Endothelial cell of umbilical vein (primary cell): ENCODE results near the gene C5orf47. TPM values are rescaled to one million over a fixed set of nuclear protein-coding genes. Genes with fewer than 3 reads are reported as not detected.
A peak's percentile ranks its signal among the peaks of the same experiment; 100 is the strongest.

Experiments
- BruUV-seq: library from RNA; stranded (reverse); fragments of 400-500 nt; replicated peaks from 2 replicates; lab custom pipeline; 2021; lab: Mats Ljungman, UMichigan
- CTCF ChIA-PET: fragments of 300-600, 350-600 bp; sonication (Branson Sonifier 250); formaldehyde crosslinking; loops from one replicate; lab custom pipeline; 2021; ENCODE audit warnings: antibody characterized with exemption, inconsistent platforms; lab: Charles Lee
- POLR2A ChIA-PET: fragments of 300-600, 350-600 bp; sonication (Branson Sonifier 250); formaldehyde crosslinking; loops from one replicate; lab custom pipeline; 2021; ENCODE audit warnings: antibody characterized with exemption, inconsistent platforms; lab: Charles Lee
- DNase-seq: peaks from one replicate; pipeline ENCODE4 v3.0.0-alpha.2; 2011; ENCODE audit warnings: low read depth, low spot score
- FAIRE-seq: peaks from 2 replicates; lab custom pipeline; 2011; peaks lifted over from hg19 to GRCh38; lab: Jason Lieb, UNC
- H2AFZ ChIP-seq: 2 replicates; pipeline ENCODE4 v1.6.0; 2012; ENCODE audit warnings: low read depth, low read length, control low read depth, inconsistent platforms
- H3K27ac ChIP-seq: 2 replicates; pipeline ENCODE4 v1.5.1; 2011; ENCODE audit warnings: low read depth, mild to moderate bottlenecking, control low read depth, low read length, moderate library complexity; ENCODE audit not compliant: insufficient read depth
- H3K27me3 ChIP-seq, 2 experiments: 2 replicates each; pipeline versions ENCODE4 v1.6.0 to v1.6.1; 2011; ENCODE audit warnings: low read length in 2 of 2, mixed read lengths in 1 of 2; ENCODE audit not compliant: control insufficient read depth in 2 of 2, insufficient read depth in 2 of 2
- H3K36me3 ChIP-seq, 2 experiments: 2 replicates in 1 of 2; 3 replicates in 1 of 2; pipeline ENCODE4 v1.5.1; 2011; ENCODE audit warnings: low read length in 2 of 2, mild to moderate bottlenecking in 1 of 2, moderate library complexity in 1 of 2; ENCODE audit not compliant: control insufficient read depth in 2 of 2, insufficient read depth in 2 of 2; ENCODE audit errors: extremely low read depth in 1 of 2
- H3K4me1 ChIP-seq: 3 replicates; pipeline ENCODE4 v1.5.1; 2011; ENCODE audit warnings: mild to moderate bottlenecking, low read length; ENCODE audit not compliant: control insufficient read depth, insufficient read depth; ENCODE audit errors: extremely low read depth
- H3K4me2 ChIP-seq: 2 replicates; pipeline ENCODE4 v1.6.1; 2011; ENCODE audit warnings: low read length, control low read depth, mixed read lengths; ENCODE audit not compliant: insufficient read depth
- H3K4me3 ChIP-seq, 3 experiments: fragments of 200-600 bp in 1 of 3; sonication (generic), shearing (Covaris generic) in 1 of 3; replicated peaks in 1 of 3; 2 replicates each; pipeline ENCODE4 v1.5.1; 2011 to 2016; ENCODE audit warnings: control low read depth in 3 of 3, low read length in 3 of 3, mild to moderate bottlenecking in 2 of 3, inconsistent platforms in 1 of 3, low read depth in 1 of 3, moderate library complexity in 1 of 3; ENCODE audit not compliant: insufficient read depth in 1 of 3
- H3K79me2 ChIP-seq: 2 replicates; pipeline ENCODE4 v1.6.0; 2012; ENCODE audit warnings: low read length, inconsistent platforms; ENCODE audit not compliant: control insufficient read depth, insufficient read depth
- H3K9ac ChIP-seq: replicated peaks from 2 replicates; pipeline ENCODE3; 2011; ENCODE audit warnings: low read length, control low read depth; ENCODE audit not compliant: insufficient read depth; ENCODE audit errors: extremely low read depth
- H3K9me1 ChIP-seq: replicated peaks from 3 replicates; pipeline ENCODE4 v1.6.0; 2011; ENCODE audit warnings: mild to moderate bottlenecking, low read length; ENCODE audit not compliant: control insufficient read depth, insufficient read depth; ENCODE audit errors: extremely low read depth
- H3K9me3 ChIP-seq: replicated peaks from 2 replicates; pipeline ENCODE4 v1.5.1; 2012; ENCODE audit warnings: low read length, inconsistent platforms; ENCODE audit not compliant: control insufficient read depth, insufficient read depth
- H4K20me1 ChIP-seq: replicated peaks from 2 replicates; pipeline ENCODE3; 2011; ENCODE audit warnings: mild to moderate bottlenecking, low read length; ENCODE audit not compliant: control insufficient read depth, insufficient read depth; ENCODE audit errors: extremely low read depth
- FOS ChIP-seq: IDR thresholded peaks from 2 replicates; pipeline ENCODE4 v1.6.1; 2011; ENCODE audit warnings: mild to moderate bottlenecking, low read length, moderate library complexity, borderline replicate concordance; ENCODE audit not compliant: insufficient read depth
- GATA2 ChIP-seq: IDR thresholded peaks from 2 replicates; pipeline ENCODE4 v1.7.0; 2011; ENCODE audit warnings: low read depth, mild to moderate bottlenecking, moderate library complexity, mixed read lengths, low read length; ENCODE audit not compliant: insufficient read length, insufficient read depth
- JUN ChIP-seq: IDR thresholded peaks from 2 replicates; pipeline ENCODE4 v1.6.1; 2011; ENCODE audit warnings: borderline replicate concordance, low read depth; ENCODE audit not compliant: insufficient read length, insufficient read depth
- MYC ChIP-seq: IDR thresholded peaks from one replicate; pipeline ENCODE4 v1.6.1; 2011; ENCODE audit warnings: mild to moderate bottlenecking, low read depth, low read length
- POLR2AphosphoS5 ChIP-seq: IDR thresholded peaks from 2 replicates; pipeline ENCODE4 v1.6.1; 2012; ENCODE audit warnings: low read depth, mild to moderate bottlenecking, control low read depth, low read length, moderate library complexity; ENCODE audit not compliant: insufficient read depth
- dilution Hi-C: fragments of 300-500 bp; cut with MboI; formaldehyde crosslinking; loops from one replicate; pipeline ENCODE4 v1.15.0; 2019; ENCODE audit warnings: low sequenced_read_pairs; ENCODE audit not compliant: extremely low pct_ligation_motif_present
- intact Hi-C: fragments of 100-400 bp; cut with micrococcal nuclease; formaldehyde crosslinking; loops from one replicate; pipeline ENCODE4 v1.10.0; 2022
- polyA plus RNA-seq, 4 experiments: library from polyadenylated mRNA; depleted of rRNA in 3 of 4; stranded (reverse) in 3 of 4; unstranded in 1 of 4; fragments of >200 nt; gene quantifications; 2 replicates each; pipeline versions ENCODE4 v1.2.1 to v1.2.3, GENCODE V29; 2011 to 2012; ENCODE audit warnings: missing spikeins in 1 of 4
- total RNA-seq: library from RNA; stranded (reverse); gene quantifications from 2 replicates; pipeline ENCODE4 v1.2.3, GENCODE V29; 2021
- TF ChIP-seq, protein P1 (sequence below), 2 donors: IDR thresholded peaks; 1 replicate in 1 of 2; 2 replicates in 1 of 2; pipeline ENCODE4 v1.5.1; 2011; ENCODE audit warnings: low read length in 2 of 2, mild to moderate bottlenecking in 2 of 2, moderate library complexity in 2 of 2, control low read depth in 1 of 2, inconsistent platforms in 1 of 2, low read depth in 1 of 2; ENCODE audit not compliant: insufficient read depth in 1 of 2; ENCODE audit errors: extremely low read depth in 1 of 2
- TF ChIP-seq, protein P2 (sequence below): IDR thresholded peaks from 2 replicates; pipeline ENCODE4 v1.6.1; 2011; ENCODE audit not compliant: insufficient read depth, insufficient read length

Gene C5orf47
- total and polyA plus RNA-seq, 2 donors (not counting 3 experiments of a cell fraction or from before 2014, with no cell fraction given) = not detected

DNA sequence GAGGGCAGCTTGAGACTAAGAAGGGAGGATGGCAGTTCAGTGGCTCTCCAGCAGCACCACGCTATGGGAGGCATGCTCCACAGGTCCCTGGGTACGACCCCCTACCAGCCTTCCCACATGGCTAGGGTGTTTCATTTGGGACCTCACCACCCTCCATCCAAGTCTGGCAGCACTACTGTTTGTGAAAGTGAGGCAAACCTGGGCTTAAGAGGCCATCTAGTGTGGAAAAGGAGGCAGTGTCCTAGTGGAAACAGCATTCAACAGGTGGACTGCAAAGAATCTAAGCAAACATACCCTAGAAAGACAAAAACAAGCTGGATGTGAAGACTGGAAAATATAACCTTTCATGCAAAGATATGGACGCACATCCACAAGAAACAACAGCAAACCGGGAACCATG is 4.8 kb upstream of the C5orf47 start:
- no TSS peak for BruUV-seq
- Histone ChIP-seq H2AFZ (no peak overlapping the region), H3K79me2 (no peaks in the 10 kb centered on the region), H3K36me3 (no peaks in the 10 kb centered on the region), H3K27me3 (peaks cover 0 to 4% of the 10 kb centered on the region in 2 experiments), H3K4me2 (no peak overlapping the region), H3K9ac (no peak overlapping the region), H3K27ac (no peak overlapping the region), H4K20me1 (no peaks in the 10 kb centered on the region), H3K9me1 (no peaks in the 10 kb centered on the region), H3K4me1 (no peaks in the 10 kb centered on the region), H3K9me3 (no peaks in the 10 kb centered on the region), H3K4me3 (no peak overlapping the region)
- ChIA-PET POLR2A (no interaction called here), CTCF (interaction anchor here (2.4 to 3.4 kb wide), 3 partner anchors 11 to 402 kb away, joined by 8 to 12 read pairs (median 10); partner anchors contain the start of gene BOD1)
- intact Hi-C loops (no loop called here), dilution Hi-C loops (no loop called here)
- no peak for TF ChIP-seq FOS
- TF ChIP-seq JUN = no peak
- TF ChIP-seq, protein P1, sequence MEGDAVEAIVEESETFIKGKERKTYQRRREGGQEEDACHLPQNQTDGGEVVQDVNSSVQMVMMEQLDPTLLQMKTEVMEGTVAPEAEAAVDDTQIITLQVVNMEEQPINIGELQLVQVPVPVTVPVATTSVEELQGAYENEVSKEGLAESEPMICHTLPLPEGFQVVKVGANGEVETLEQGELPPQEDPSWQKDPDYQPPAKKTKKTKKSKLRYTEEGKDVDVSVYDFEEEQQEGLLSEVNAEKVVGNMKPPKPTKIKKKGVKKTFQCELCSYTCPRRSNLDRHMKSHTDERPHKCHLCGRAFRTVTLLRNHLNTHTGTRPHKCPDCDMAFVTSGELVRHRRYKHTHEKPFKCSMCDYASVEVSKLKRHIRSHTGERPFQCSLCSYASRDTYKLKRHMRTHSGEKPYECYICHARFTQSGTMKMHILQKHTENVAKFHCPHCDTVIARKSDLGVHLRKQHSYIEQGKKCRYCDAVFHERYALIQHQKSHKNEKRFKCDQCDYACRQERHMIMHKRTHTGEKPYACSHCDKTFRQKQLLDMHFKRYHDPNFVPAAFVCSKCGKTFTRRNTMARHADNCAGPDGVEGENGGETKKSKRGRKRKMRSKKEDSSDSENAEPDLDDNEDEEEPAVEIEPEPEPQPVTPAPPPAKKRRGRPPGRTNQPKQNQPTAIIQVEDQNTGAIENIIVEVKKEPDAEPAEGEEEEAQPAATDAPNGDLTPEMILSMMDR (IDR thresholded peaks at IDR 0.05; ENCODE audit: extremely low read depth in 1 of 2, insufficient read depth in 1 of 2, low read depth in 1 of 2, low read length in 2 of 2) = peak in 1 of 2 donors; percentile 26
- TF ChIP-seq POLR2AphosphoS5 = no peak
- no peak for TF ChIP-seq MYC
- no peak for TF ChIP-seq GATA2
- TF ChIP-seq, protein P2, sequence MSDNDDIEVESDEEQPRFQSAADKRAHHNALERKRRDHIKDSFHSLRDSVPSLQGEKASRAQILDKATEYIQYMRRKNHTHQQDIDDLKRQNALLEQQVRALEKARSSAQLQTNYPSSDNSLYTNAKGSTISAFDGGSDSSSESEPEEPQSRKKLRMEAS = no peak
- DNase-seq = peak; percentile 11
- FAIRE-seq = no peak
